SK-N-SH (cell line): ENCODE data around the gene SLX4IP. TPM values are rescaled to one million over a fixed set of nuclear protein-coding genes. Genes with fewer than 3 reads are reported as not detected.
"Not testable (repeated sequence)": the region's sequence is repeated elsewhere in the genome, so short reads cannot be mapped to it uniquely, and the experiment has no call there.

ENCODE experiments used
- CTCF ChIA-PET: fragments of 300-600, 350-600 bp; formaldehyde crosslinking; extraction: SDS; loops from one replicate; lab custom pipeline; 2021; lab: Yijun Ruan, JAX
- POLR2A ChIA-PET: fragments of 350-600 bp; sonication (Branson Sonifier 250); formaldehyde crosslinking; extraction: SDS; loops from one replicate; lab custom pipeline; 2020; ENCODE audit warnings: antibody characterized with exemption, inconsistent platforms; lab: Yijun Ruan, JAX
- DNase-seq: peaks from one replicate; pipeline ENCODE4 v3.0.0; 2012
- H2AFZ ChIP-seq: fragments of 200-600 bp; sonication (generic); 2 replicates; pipeline ENCODE4 v1.8.1; 2016; ENCODE audit warnings: antibody characterized with exemption, mild to moderate bottlenecking, low read depth
- H3F3A ChIP-seq: fragments of 200-600 bp; sonication (generic); replicated peaks from 2 replicates; pipeline ENCODE3; 2016; ENCODE audit warnings: antibody characterized with exemption, mild to moderate bottlenecking; ENCODE audit not compliant: insufficient read depth
- H3K27ac ChIP-seq, 2 experiments: fragments of 200-500 bp in 1 of 2; fragments of 200-600 bp in 1 of 2; sonication (Bioruptor generic) in 1 of 2; sonication (generic), shearing (Covaris generic) in 1 of 2; 2 replicates each; pipeline versions ENCODE4 v1.5.1 to v1.6.1; 2014 to 2016; ENCODE audit warnings: low read depth in 2 of 2, inconsistent platforms in 1 of 2, low read length in 1 of 2, mild to moderate bottlenecking in 1 of 2, mixed read lengths in 1 of 2
- H3K27me3 ChIP-seq: fragments of 200-600 bp; sonication (generic), shearing (Covaris generic); 2 replicates; pipeline ENCODE4 v1.6.1; 2016; ENCODE audit warnings: mixed run types; ENCODE audit not compliant: insufficient read depth
- H3K36me3 ChIP-seq, 2 experiments: fragments of 200-500 bp in 1 of 2; fragments of 200-600 bp in 1 of 2; sonication (Bioruptor generic) in 1 of 2; sonication (generic) in 1 of 2; replicated peaks in 1 of 2; 2 replicates each; pipeline versions ENCODE3 to v1.5.1; 2014 to 2016; ENCODE audit warnings: low read length in 1 of 2, mild to moderate bottlenecking in 1 of 2; ENCODE audit not compliant: insufficient read depth in 2 of 2, control insufficient read depth in 1 of 2
- H3K4me1 ChIP-seq, 2 experiments: fragments of 200-500 bp in 1 of 2; fragments of 200-600 bp in 1 of 2; sonication (Bioruptor generic) in 1 of 2; sonication (generic), shearing (Covaris generic) in 1 of 2; 2 replicates each; pipeline versions ENCODE4 v1.5.1 to v1.6.1; 2014 to 2016; ENCODE audit warnings: low read depth in 1 of 2, low read length in 1 of 2, mixed run types in 1 of 2; ENCODE audit not compliant: insufficient read depth in 2 of 2, control insufficient read depth in 1 of 2
- H3K4me2 ChIP-seq: fragments of 200-600 bp; sonication (generic), shearing (Covaris generic); 2 replicates; pipeline ENCODE4 v1.6.1; 2017; ENCODE audit warnings: mixed run types
- H3K4me3 ChIP-seq, 2 experiments: fragments of 200-500 bp in 1 of 2; fragments of 200-600 bp in 1 of 2; sonication (Bioruptor generic) in 1 of 2; sonication (generic), shearing (Covaris generic) in 1 of 2; 2 replicates each; pipeline versions ENCODE4 v1.5.1 to v1.8.1; 2014 to 2016; ENCODE audit warnings: low read depth in 2 of 2, inconsistent platforms in 1 of 2, low read length in 1 of 2, mild to moderate bottlenecking in 1 of 2, mixed read lengths in 1 of 2, moderate library complexity in 1 of 2
- H3K79me2 ChIP-seq: fragments of 200-600 bp; sonication (generic); 2 replicates; pipeline ENCODE4 v1.8.1; 2017; ENCODE audit warnings: mild to moderate bottlenecking; ENCODE audit not compliant: insufficient read depth
- H3K9ac ChIP-seq: fragments of 200-600 bp; sonication (generic); 2 replicates; pipeline ENCODE4 v1.6.1; 2017; ENCODE audit warnings: mixed run types
- H3K9me2 ChIP-seq: fragments of 200-600 bp; sonication (generic); 2 replicates; pipeline ENCODE4 v1.6.1; 2017; ENCODE audit warnings: mixed run types
- H3K9me3 ChIP-seq: fragments of 200-600 bp; sonication (generic); 2 replicates; pipeline ENCODE4 v1.6.1; 2017; ENCODE audit warnings: mixed run types, mild to moderate bottlenecking, moderate library complexity
- H4K20me1 ChIP-seq: fragments of 200-600 bp; sonication (generic); 2 replicates; pipeline ENCODE4 v1.6.1; 2017; ENCODE audit warnings: mild to moderate bottlenecking, mixed run types; ENCODE audit not compliant: insufficient read depth
- EZH2phosphoT487 ChIP-seq: fragments of 200-600 bp; sonication (generic); IDR thresholded peaks from 2 replicates; pipeline ENCODE4 v1.6.1; 2017; ENCODE audit warnings: low read depth, mixed run types, mild to moderate bottlenecking, antibody characterized with exemption, moderate library complexity, borderline replicate concordance
- GABPA ChIP-seq: IDR thresholded peaks from 2 replicates; pipeline ENCODE4 v1.4.0; 2012; ENCODE audit warnings: low read depth, mild to moderate bottlenecking
- SIN3A ChIP-seq: IDR thresholded peaks from 2 replicates; pipeline ENCODE4 v1.6.1; 2012; ENCODE audit warnings: low read depth, mild to moderate bottlenecking, low read length, moderate library complexity, borderline replicate concordance
- YY1 ChIP-seq: IDR thresholded peaks from 2 replicates; pipeline ENCODE4 v1.4.0; 2012; ENCODE audit warnings: low read depth, mild to moderate bottlenecking
- WGBS: methylation state at CpG from one replicate; pipeline ENCODE4 v1.1.6; 2017; ENCODE audit warnings: low lambda C conversion rate; 5-methylcytosine and 5-hydroxymethylcytosine counted together
- polyA plus RNA-seq, 3 experiments: library from polyadenylated mRNA; depleted of rRNA; stranded (reverse); fragments of >200 nt; gene quantifications; 2 replicates each; pipeline ENCODE4 v1.2.3, GENCODE V29; 2012
- TF ChIP-seq, protein P1 (sequence below): fragments of 150-350 bp; IDR thresholded peaks from 2 replicates; pipeline ENCODE4 v1.6.1; 2016; ENCODE audit warnings: mild to moderate bottlenecking, low read depth, low read length
- TF ChIP-seq, protein P2 (sequence below): fragments of 200-600 bp; sonication (generic); IDR thresholded peaks from 2 replicates; pipeline ENCODE4 v1.6.1; 2017; ENCODE audit warnings: antibody characterized with exemption, mild to moderate bottlenecking, moderate library complexity

The SLX4IP gene
- polyA plus RNA-seq, 1 of the 3 experiments (the other 2 are of a cell fraction), result 1.3 TPM

DNA sequence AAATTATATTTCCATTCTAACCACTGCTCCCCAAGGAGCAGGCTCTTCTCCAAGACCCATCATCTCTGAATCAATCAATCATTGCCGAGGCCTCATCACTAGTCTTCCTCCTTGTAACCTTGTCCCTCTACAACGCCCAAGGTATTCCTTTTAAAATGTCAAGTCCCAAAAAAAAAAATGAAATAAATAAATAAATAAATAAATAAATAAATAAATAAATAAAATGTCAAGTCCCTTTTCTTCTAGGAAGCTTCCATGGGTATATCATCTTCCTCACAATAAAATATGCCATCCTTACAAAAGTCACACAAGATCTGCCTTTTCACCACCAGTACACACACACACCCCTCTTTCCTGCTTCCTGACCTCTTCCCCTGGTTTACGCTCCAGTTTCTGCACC, 181.1 kb downstream of the SLX4IP start:
- 92% methylated on average over 3 of the region's 3 CpGs for WGBS
- Histone ChIP-seq H4K20me1 (no peaks in the 10 kb centered on the region), H3K27ac (no peak overlapping the region), H2AFZ (no peak overlapping the region), H3K27me3 (no peaks in the 10 kb centered on the region), H3K4me2 (no peak overlapping the region), H3K4me3 (no peak overlapping the region), H3K79me2 (no peaks in the 10 kb centered on the region), H3K9me2 (no peaks in the 10 kb centered on the region), H3F3A (peaks cover 3% of the 10 kb centered on the region), H3K9me3 (no peaks in the 10 kb centered on the region)
- DNase-seq, result no peak
- POLR2A ChIA-PET, result no interaction called here
- TF ChIP-seq SIN3A, result no peak
- TF ChIP-seq GABPA, result no peak
- TF ChIP-seq, protein P1, sequence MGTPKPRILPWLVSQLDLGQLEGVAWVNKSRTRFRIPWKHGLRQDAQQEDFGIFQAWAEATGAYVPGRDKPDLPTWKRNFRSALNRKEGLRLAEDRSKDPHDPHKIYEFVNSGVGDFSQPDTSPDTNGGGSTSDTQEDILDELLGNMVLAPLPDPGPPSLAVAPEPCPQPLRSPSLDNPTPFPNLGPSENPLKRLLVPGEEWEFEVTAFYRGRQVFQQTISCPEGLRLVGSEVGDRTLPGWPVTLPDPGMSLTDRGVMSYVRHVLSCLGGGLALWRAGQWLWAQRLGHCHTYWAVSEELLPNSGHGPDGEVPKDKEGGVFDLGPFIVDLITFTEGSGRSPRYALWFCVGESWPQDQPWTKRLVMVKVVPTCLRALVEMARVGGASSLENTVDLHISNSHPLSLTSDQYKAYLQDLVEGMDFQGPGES, result no peak
- TF ChIP-seq, protein P2, sequence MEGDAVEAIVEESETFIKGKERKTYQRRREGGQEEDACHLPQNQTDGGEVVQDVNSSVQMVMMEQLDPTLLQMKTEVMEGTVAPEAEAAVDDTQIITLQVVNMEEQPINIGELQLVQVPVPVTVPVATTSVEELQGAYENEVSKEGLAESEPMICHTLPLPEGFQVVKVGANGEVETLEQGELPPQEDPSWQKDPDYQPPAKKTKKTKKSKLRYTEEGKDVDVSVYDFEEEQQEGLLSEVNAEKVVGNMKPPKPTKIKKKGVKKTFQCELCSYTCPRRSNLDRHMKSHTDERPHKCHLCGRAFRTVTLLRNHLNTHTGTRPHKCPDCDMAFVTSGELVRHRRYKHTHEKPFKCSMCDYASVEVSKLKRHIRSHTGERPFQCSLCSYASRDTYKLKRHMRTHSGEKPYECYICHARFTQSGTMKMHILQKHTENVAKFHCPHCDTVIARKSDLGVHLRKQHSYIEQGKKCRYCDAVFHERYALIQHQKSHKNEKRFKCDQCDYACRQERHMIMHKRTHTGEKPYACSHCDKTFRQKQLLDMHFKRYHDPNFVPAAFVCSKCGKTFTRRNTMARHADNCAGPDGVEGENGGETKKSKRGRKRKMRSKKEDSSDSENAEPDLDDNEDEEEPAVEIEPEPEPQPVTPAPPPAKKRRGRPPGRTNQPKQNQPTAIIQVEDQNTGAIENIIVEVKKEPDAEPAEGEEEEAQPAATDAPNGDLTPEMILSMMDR, result no peak
- TF ChIP-seq EZH2phosphoT487, result no peak
- TF ChIP-seq YY1, result no peak
- TF ChIP-seq, all 33 proteins: peak for 0
- H3K36me3 ChIP-seq, result no peaks in the 10 kb centered on the region
- no peak overlapping the region for H3K9ac ChIP-seq
- peaks cover 10 to 11% of the 10 kb centered on the region in 2 experiments for H3K4me1 ChIP-seq
- CTCF ChIA-PET, result no interaction called here

DNA sequence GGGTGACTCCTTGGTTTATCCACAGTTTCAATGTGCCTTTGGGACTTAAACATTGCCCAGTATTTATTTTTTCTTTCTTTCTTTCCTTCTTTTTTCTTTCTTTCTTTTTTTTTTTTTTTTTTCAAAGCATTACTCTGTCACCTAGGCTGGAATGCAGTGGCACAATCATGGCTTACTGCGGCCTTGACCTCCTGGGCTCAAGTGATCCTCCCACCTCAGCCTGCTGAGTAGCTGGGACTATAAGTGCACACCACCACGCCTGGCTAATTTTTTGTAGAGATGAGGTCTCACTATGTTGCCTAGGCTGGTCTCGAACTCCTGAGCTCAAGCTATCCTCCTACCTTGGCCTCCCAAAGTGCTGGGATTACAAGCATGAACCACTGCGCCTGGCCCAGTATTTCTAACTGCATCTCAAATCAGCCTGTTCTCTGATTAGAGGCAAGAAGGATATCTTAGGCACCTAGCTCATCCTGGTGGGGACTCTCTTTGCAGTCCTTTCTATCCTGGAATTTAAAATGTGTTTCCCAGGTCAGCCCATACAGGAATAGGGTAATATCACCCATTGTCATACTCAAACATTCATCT, 182.5 kb downstream of the SLX4IP start:
- DNase-seq, H3K4me2 ChIP-seq, H4K20me1 ChIP-seq, H3K9me2 ChIP-seq, H3K9me3 ChIP-seq, H3K36me3 ChIP-seq, H3K4me3 ChIP-seq, H2AFZ ChIP-seq, H3K4me1 ChIP-seq, H3K27ac ChIP-seq, H3K27me3 ChIP-seq, H3K79me2 ChIP-seq, H3K9ac ChIP-seq, POLR2A ChIA-PET: not testable (repeated sequence)
- H3F3A ChIP-seq, result peaks cover 13% of the 10 kb centered on the region
- CTCF ChIA-PET, result interaction anchor here (0.7 kb wide), 1 partner anchor 16 kb away, joined by 3 read pairs; no protein-coding TSS in a partner anchor
- 100% methylated on average over 4 of the region's 4 CpGs for WGBS
